GM18951 (cell line): ENCODE results near the gene FGF4.

Experiments used
- POLR2A ChIP-seq: IDR thresholded peaks from 4 replicates; pipeline ENCODE4 v1.6.1; 2011; ENCODE audit warnings: mild to moderate bottlenecking; ENCODE audit not compliant: insufficient read length, insufficient read depth; ENCODE audit errors: extremely low read depth
- in situ Hi-C: fragments of 300-500 bp; cut with MboI; formaldehyde crosslinking; loops from one replicate; pipeline ENCODE4 v1.12.0; 2022; ENCODE audit warnings: low sequenced_read_pairs, mixed read lengths, inconsistent platforms; ENCODE audit not compliant: unreplicated experiment

Gene FGF4

GRCh38 chr11:69745201-69745600 is 29.9 kb downstream of the FGF4 start:
- in situ Hi-C loops = no loop called here
- no peak for TF ChIP-seq POLR2A

GRCh38 chr11:69744435-69744834 is 30.7 kb downstream of the FGF4 start:
- TF ChIP-seq POLR2A = no peak
- in situ Hi-C loops = no loop called here

GRCh38 chr11:69734841-69735240 is 40.3 kb downstream of the FGF4 start:
- TF ChIP-seq POLR2A = no peak
- in situ Hi-C loops = no loop called here

- in situ Hi-C loops = no loop called here
These were observed 40.8 kb downstream of the FGF4 start for GRCh38 chr11:69734367-69734766.

GRCh38 chr11:69732910-69733309 is 42.2 kb downstream of the FGF4 start:
- in situ Hi-C loops = no loop called here
- TF ChIP-seq POLR2A = no peak

More at GRCh38 chr11:69734367-69734766, 40.8 kb downstream of the FGF4 start:
- no peak for TF ChIP-seq POLR2A

GRCh38 chr11:69731110-69731509 is 44.0 kb downstream of the FGF4 start:
- in situ Hi-C loops = no loop called here
- TF ChIP-seq POLR2A = no peak

- TF ChIP-seq POLR2A = no peak
- in situ Hi-C loops = no loop called here
These were observed 44.6 kb downstream of the FGF4 start for GRCh38 chr11:69730500-69730899.

GRCh38 chr11:69729252-69729651 is 45.9 kb downstream of the FGF4 start:
- in situ Hi-C loops = no loop called here

GRCh38 chr11:69727266-69727665 is 47.9 kb downstream of the FGF4 start:
- no peak for TF ChIP-seq POLR2A

More at GRCh38 chr11:69729252-69729651, 45.9 kb downstream of the FGF4 start:
- TF ChIP-seq POLR2A = no peak

GRCh38 chr11:69726481-69726880 is 48.7 kb downstream of the FGF4 start:
- TF ChIP-seq POLR2A = no peak
- in situ Hi-C loops = no loop called here

More at GRCh38 chr11:69727266-69727665, 47.9 kb downstream of the FGF4 start:
- in situ Hi-C loops = no loop called here

- in situ Hi-C loops = no loop called here
- no peak for TF ChIP-seq POLR2A
These were observed 49.1 kb downstream of the FGF4 start for GRCh38 chr11:69726019-69726418.

- TF ChIP-seq POLR2A = no peak
- in situ Hi-C loops = no loop called here
These were observed 53.4 kb downstream of the FGF4 start for GRCh38 chr11:69721745-69722144.

GRCh38 chr11:69721106-69721505 is 54.0 kb downstream of the FGF4 start:
- no peak for TF ChIP-seq POLR2A
- in situ Hi-C loops = no loop called here
